GM12878 (cell line): ENCODE measurements around the gene HS3ST1.

Source experiments
- EP300 ChIP-seq, 2 experiments: fragments of 150-350 bp in 1 of 2; IDR thresholded peaks; 2 replicates each; pipeline ENCODE4 v1.6.1; 2011 to 2012; ENCODE audit warnings: low read depth in 2 of 2, low read length in 2 of 2, borderline replicate concordance in 1 of 2, improper control_type of control experiment in 1 of 2, inconsistent platforms in 1 of 2; ENCODE audit not compliant: control insufficient read depth in 1 of 2
- EZH2 ChIP-seq: IDR thresholded peaks from 2 replicates; pipeline ENCODE4 v1.6.1; 2012; ENCODE audit warnings: low read depth, mild to moderate bottlenecking, control low read depth, inconsistent platforms, low read length, borderline replicate concordance; ENCODE audit not compliant: control insufficient read depth
- GATAD2B ChIP-seq: fragments of 450-650 bp; conservative IDR thresholded peaks from 2 replicates; pipeline ENCODE4 v1.6.1; 2017; ENCODE audit warnings: low read depth, mild to moderate bottlenecking, moderate library complexity
- HDGF ChIP-seq: fragments of 450-650 bp; IDR thresholded peaks from 2 replicates; pipeline ENCODE4 v1.6.1; 2016; ENCODE audit warnings: antibody characterized with exemption
- SRF ChIP-seq, 2 experiments: IDR thresholded peaks; 2 replicates each; pipeline ENCODE4 v1.6.1; 2011; ENCODE audit warnings: low read depth in 2 of 2, low read length in 2 of 2, mild to moderate bottlenecking in 1 of 2, moderate library complexity in 1 of 2
- YY1 ChIP-seq: IDR thresholded peaks from 2 replicates; pipeline ENCODE4 v1.6.1; 2011; ENCODE audit warnings: low read depth, mild to moderate bottlenecking, low read length
- ZBTB11 ChIP-seq: fragments of 450-650 bp; formaldehyde crosslinking; IDR thresholded peaks from 2 replicates; pipeline ENCODE4 v1.5.0; 2022; ENCODE audit warnings: mild to moderate bottlenecking, missing genetic modification characterization
- TF ChIP-seq, protein P1 (sequence below), 3 experiments: IDR thresholded peaks in 2 of 3; conservative IDR thresholded peaks in 1 of 3; 2 replicates each; pipeline ENCODE4 v1.5.1; 2011; ENCODE audit warnings: low read depth in 3 of 3, low read length in 3 of 3, mild to moderate bottlenecking in 3 of 3, control low read depth in 2 of 3, moderate library complexity in 2 of 3, inconsistent platforms in 1 of 3, mixed read lengths in 1 of 3; ENCODE audit not compliant: control insufficient read depth in 2 of 3, insufficient read depth in 1 of 3; ENCODE audit errors: extremely low read depth in 1 of 3
- TF ChIP-seq, protein P2 (sequence below): IDR thresholded peaks from 2 replicates; pipeline ENCODE4 v1.6.1; 2012; ENCODE audit warnings: low read length, inconsistent platforms
- TF ChIP-seq, protein P3 (sequence below): IDR thresholded peaks from 2 replicates; pipeline ENCODE4 v1.6.1; 2012; ENCODE audit warnings: mild to moderate bottlenecking, low read depth, low read length
- TF ChIP-seq, protein P4 (sequence below): IDR thresholded peaks from 2 replicates; pipeline ENCODE4 v1.6.1; 2012; ENCODE audit warnings: low read depth, low read length, improper control_type of control experiment

DNA sequence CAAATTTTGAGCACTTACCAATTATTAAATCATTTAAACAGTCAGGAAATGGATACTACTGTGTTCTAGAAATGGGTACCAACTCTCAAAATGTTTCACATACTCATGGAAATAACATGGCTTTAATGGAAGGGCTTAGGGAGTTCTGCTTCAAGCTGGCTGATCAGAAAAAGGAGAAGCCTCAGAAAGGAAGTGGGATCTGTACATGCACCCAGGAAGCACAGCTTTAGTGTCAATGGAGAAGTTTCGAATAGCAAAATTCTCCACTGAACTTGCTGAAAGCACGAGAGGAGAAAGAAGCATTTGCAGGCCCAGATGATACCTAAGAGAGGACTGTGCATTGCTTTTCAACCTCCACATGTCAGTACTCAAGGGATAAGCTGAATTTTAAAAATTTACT, 11.1 kb upstream of the HS3ST1 start:
- TF ChIP-seq, protein P1, sequence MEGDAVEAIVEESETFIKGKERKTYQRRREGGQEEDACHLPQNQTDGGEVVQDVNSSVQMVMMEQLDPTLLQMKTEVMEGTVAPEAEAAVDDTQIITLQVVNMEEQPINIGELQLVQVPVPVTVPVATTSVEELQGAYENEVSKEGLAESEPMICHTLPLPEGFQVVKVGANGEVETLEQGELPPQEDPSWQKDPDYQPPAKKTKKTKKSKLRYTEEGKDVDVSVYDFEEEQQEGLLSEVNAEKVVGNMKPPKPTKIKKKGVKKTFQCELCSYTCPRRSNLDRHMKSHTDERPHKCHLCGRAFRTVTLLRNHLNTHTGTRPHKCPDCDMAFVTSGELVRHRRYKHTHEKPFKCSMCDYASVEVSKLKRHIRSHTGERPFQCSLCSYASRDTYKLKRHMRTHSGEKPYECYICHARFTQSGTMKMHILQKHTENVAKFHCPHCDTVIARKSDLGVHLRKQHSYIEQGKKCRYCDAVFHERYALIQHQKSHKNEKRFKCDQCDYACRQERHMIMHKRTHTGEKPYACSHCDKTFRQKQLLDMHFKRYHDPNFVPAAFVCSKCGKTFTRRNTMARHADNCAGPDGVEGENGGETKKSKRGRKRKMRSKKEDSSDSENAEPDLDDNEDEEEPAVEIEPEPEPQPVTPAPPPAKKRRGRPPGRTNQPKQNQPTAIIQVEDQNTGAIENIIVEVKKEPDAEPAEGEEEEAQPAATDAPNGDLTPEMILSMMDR (IDR thresholded peaks at IDR 0.05 in 2 of 3, conservative IDR thresholded peaks at IDR 0.05 in 1 of 3; ENCODE audit: control insufficient read depth in 2 of 3, extremely low read depth in 1 of 3, insufficient read depth in 1 of 3, low read depth in 3 of 3, low read length in 3 of 3): no peak
- TF ChIP-seq YY1: no peak
- TF ChIP-seq EP300 (IDR thresholded peaks at IDR 0.05; ENCODE audit: borderline replicate concordance in 1 of 2, control insufficient read depth in 1 of 2, low read depth in 2 of 2, low read length in 2 of 2): no peak
- no peak for TF ChIP-seq ZBTB11 (CRISPR knock-in tag)
- no peak for TF ChIP-seq SRF (IDR thresholded peaks at IDR 0.05; ENCODE audit: low read depth in 2 of 2, low read length in 2 of 2)
- no peak for TF ChIP-seq EZH2
- TF ChIP-seq, protein P2, sequence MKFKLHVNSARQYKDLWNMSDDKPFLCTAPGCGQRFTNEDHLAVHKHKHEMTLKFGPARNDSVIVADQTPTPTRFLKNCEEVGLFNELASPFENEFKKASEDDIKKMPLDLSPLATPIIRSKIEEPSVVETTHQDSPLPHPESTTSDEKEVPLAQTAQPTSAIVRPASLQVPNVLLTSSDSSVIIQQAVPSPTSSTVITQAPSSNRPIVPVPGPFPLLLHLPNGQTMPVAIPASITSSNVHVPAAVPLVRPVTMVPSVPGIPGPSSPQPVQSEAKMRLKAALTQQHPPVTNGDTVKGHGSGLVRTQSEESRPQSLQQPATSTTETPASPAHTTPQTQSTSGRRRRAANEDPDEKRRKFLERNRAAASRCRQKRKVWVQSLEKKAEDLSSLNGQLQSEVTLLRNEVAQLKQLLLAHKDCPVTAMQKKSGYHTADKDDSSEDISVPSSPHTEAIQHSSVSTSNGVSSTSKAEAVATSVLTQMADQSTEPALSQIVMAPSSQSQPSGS: no peak
- no peak for TF ChIP-seq GATAD2B
- no peak for TF ChIP-seq HDGF
- TF ChIP-seq, protein P3, sequence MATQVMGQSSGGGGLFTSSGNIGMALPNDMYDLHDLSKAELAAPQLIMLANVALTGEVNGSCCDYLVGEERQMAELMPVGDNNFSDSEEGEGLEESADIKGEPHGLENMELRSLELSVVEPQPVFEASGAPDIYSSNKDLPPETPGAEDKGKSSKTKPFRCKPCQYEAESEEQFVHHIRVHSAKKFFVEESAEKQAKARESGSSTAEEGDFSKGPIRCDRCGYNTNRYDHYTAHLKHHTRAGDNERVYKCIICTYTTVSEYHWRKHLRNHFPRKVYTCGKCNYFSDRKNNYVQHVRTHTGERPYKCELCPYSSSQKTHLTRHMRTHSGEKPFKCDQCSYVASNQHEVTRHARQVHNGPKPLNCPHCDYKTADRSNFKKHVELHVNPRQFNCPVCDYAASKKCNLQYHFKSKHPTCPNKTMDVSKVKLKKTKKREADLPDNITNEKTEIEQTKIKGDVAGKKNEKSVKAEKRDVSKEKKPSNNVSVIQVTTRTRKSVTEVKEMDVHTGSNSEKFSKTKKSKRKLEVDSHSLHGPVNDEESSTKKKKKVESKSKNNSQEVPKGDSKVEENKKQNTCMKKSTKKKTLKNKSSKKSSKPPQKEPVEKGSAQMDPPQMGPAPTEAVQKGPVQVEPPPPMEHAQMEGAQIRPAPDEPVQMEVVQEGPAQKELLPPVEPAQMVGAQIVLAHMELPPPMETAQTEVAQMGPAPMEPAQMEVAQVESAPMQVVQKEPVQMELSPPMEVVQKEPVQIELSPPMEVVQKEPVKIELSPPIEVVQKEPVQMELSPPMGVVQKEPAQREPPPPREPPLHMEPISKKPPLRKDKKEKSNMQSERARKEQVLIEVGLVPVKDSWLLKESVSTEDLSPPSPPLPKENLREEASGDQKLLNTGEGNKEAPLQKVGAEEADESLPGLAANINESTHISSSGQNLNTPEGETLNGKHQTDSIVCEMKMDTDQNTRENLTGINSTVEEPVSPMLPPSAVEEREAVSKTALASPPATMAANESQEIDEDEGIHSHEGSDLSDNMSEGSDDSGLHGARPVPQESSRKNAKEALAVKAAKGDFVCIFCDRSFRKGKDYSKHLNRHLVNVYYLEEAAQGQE: no peak
- TF ChIP-seq, protein P4, sequence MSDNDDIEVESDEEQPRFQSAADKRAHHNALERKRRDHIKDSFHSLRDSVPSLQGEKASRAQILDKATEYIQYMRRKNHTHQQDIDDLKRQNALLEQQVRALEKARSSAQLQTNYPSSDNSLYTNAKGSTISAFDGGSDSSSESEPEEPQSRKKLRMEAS: no peak
